NCI-H748 (cell line): Measurements from ENCODE around the gene ATG5.

Experiments
- DNase-seq: peaks from one replicate; lab custom pipeline; 2025; ENCODE audit not compliant: unreplicated experiment; lab: John Stamatoyannopoulos, UW

ATG5 gene

DNA sequence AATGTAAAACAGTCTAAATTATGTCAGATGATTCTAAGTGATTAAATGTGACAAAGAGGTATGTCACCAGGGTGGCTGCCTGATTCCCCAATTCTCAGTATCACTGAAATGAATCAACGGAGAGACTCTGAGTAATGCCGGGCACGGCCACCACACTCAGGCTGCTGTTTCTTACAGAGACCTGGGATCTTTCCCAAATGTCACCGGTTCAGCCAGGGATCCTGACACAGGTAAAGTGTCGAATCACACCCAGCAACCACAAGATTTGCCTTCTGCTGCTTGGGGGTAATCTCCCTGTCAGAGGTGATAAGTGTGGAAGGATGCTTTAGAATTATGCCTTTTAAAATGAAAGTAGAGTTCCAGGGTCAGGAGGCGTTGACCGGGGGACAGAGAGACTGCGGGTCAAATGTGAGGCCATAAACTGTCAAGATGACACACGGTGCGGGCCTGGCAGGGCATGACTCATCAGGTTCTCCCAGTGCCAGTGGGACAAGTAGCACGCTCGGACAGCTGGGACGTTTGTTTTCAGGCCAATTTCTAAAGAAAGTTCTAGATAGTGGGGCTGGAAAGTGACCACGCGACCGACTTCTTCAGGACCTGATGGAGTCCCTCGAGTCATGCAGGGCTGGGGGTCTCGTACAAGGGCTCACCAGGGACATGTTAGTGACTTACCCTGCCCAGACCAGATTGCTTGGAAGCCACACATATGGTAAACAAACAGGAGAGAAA, 190.5 kb downstream of the ATG5 start:
- no peak for DNase-seq
